Measurements from ENCODE around the gene ARHGAP21. TPM values are rescaled to one million over a fixed set of nuclear protein-coding genes. Genes with fewer than 3 reads are reported as not detected.

ARHGAP21 gene
- total and polyA plus RNA-seq, 2 experiments from 2014 or later = 24.0 to 88.2 TPM

GRCh38 chr10:24652381-24652957 is 71.2 kb downstream of the ARHGAP21 start:
- Histone ChIP-seq H3K27ac (no peak overlapping the region), H3K4me1 (ENCODE audit: low read depth) (no peaks in the 10 kb centered on the region), H3K27me3 (no peaks in the 10 kb centered on the region), H3K36me3 (no peaks in the 10 kb centered on the region), H3K4me3 (no peak overlapping the region), H3K9me3 (ENCODE audit: low read depth) (no peaks in the 10 kb centered on the region)
- no peak for DNase-seq (ENCODE audit: low read depth in 1 of 2, low spot score in 1 of 2)
- TF ChIP-seq CTCF (IDR thresholded peaks at IDR 0.05; ENCODE audit: low read depth, low read length) = no peak

GRCh38 chr10:24651923-24652322 is 71.8 kb downstream of the ARHGAP21 start:
- no peak for TF ChIP-seq CTCF (IDR thresholded peaks at IDR 0.05; ENCODE audit: low read depth, low read length)
- no peak overlapping the region for H3K27ac ChIP-seq
- no peaks in the 10 kb centered on the region for H3K36me3 ChIP-seq
- DNase-seq (ENCODE audit: low read depth in 1 of 2, low spot score in 1 of 2) = no peak
- H3K4me1 ChIP-seq (ENCODE audit: low read depth) = no peaks in the 10 kb centered on the region
- no peaks in the 10 kb centered on the region for H3K9me3 ChIP-seq (ENCODE audit: low read depth)
- no peaks in the 10 kb centered on the region for H3K27me3 ChIP-seq
- no peak overlapping the region for H3K4me3 ChIP-seq

GRCh38 chr10:24650669-24651391 is 72.9 kb downstream of the ARHGAP21 start:
- Histone ChIP-seq H3K36me3 (no peaks in the 10 kb centered on the region), H3K9me3 (ENCODE audit: low read depth) (no peaks in the 10 kb centered on the region), H3K4me3 (no peak overlapping the region), H3K4me1 (ENCODE audit: low read depth) (no peaks in the 10 kb centered on the region), H3K27me3 (no peaks in the 10 kb centered on the region), H3K27ac (no peak overlapping the region)
- no peak for DNase-seq (ENCODE audit: low read depth in 1 of 2, low spot score in 1 of 2)
- no peak for TF ChIP-seq CTCF (IDR thresholded peaks at IDR 0.05; ENCODE audit: low read depth, low read length)

- Histone ChIP-seq H3K27ac (no peak overlapping the region), H3K4me1 (ENCODE audit: low read depth) (peaks cover 8% of the 10 kb centered on the region), H3K9me3 (ENCODE audit: low read depth) (no peaks in the 10 kb centered on the region), H3K27me3 (no peaks in the 10 kb centered on the region), H3K36me3 (no peaks in the 10 kb centered on the region), H3K4me3 (no peak overlapping the region)
- TF ChIP-seq CTCF (IDR thresholded peaks at IDR 0.05; ENCODE audit: low read depth, low read length) = no peak
- no peak for DNase-seq (ENCODE audit: low read depth in 1 of 2, low spot score in 1 of 2)
Measured at GRCh38 chr10:24645784-24646183, 77.9 kb downstream of the ARHGAP21 start.

GRCh38 chr10:24645022-24645421 is 78.7 kb downstream of the ARHGAP21 start:
- no peak for DNase-seq (ENCODE audit: low read depth in 1 of 2, low spot score in 1 of 2)
- peaks cover 10% of the 10 kb centered on the region for H3K4me1 ChIP-seq (ENCODE audit: low read depth)
- no peaks in the 10 kb centered on the region for H3K27me3 ChIP-seq
- H3K27ac ChIP-seq = no peak overlapping the region
- H3K4me3 ChIP-seq = no peak overlapping the region
- H3K36me3 ChIP-seq = no peaks in the 10 kb centered on the region
- H3K9me3 ChIP-seq (ENCODE audit: low read depth) = no peaks in the 10 kb centered on the region
- TF ChIP-seq CTCF (IDR thresholded peaks at IDR 0.05; ENCODE audit: low read depth, low read length) = no peak
